Measurements from ENCODE around the gene FOSL1. TPM values are rescaled to one million over a fixed set of nuclear protein-coding genes. Genes with fewer than 3 reads are reported as not detected.

The FOSL1 gene
- total and polyA plus RNA-seq, 2 of the 13 experiments (the other 11 are each of a cell fraction or from before 2014, with no cell fraction given), result 4.0 to 4.1 TPM

GRCh38 chr11:65899356-65900124 is 648 bp downstream of the FOSL1 start (continued):
- TF ChIP-seq, protein P1, sequence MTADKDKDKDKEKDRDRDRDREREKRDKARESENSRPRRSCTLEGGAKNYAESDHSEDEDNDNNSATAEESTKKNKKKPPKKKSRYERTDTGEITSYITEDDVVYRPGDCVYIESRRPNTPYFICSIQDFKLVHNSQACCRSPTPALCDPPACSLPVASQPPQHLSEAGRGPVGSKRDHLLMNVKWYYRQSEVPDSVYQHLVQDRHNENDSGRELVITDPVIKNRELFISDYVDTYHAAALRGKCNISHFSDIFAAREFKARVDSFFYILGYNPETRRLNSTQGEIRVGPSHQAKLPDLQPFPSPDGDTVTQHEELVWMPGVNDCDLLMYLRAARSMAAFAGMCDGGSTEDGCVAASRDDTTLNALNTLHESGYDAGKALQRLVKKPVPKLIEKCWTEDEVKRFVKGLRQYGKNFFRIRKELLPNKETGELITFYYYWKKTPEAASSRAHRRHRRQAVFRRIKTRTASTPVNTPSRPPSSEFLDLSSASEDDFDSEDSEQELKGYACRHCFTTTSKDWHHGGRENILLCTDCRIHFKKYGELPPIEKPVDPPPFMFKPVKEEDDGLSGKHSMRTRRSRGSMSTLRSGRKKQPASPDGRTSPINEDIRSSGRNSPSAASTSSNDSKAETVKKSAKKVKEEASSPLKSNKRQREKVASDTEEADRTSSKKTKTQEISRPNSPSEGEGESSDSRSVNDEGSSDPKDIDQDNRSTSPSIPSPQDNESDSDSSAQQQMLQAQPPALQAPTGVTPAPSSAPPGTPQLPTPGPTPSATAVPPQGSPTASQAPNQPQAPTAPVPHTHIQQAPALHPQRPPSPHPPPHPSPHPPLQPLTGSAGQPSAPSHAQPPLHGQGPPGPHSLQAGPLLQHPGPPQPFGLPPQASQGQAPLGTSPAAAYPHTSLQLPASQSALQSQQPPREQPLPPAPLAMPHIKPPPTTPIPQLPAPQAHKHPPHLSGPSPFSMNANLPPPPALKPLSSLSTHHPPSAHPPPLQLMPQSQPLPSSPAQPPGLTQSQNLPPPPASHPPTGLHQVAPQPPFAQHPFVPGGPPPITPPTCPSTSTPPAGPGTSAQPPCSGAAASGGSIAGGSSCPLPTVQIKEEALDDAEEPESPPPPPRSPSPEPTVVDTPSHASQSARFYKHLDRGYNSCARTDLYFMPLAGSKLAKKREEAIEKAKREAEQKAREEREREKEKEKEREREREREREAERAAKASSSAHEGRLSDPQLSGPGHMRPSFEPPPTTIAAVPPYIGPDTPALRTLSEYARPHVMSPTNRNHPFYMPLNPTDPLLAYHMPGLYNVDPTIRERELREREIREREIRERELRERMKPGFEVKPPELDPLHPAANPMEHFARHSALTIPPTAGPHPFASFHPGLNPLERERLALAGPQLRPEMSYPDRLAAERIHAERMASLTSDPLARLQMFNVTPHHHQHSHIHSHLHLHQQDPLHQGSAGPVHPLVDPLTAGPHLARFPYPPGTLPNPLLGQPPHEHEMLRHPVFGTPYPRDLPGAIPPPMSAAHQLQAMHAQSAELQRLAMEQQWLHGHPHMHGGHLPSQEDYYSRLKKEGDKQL (CRISPR knock-in tag; IDR thresholded peaks at IDR 0.05; ENCODE audit: low read depth), result no peak
- TF ChIP-seq POGK (CRISPR knock-in tag; conservative IDR thresholded peaks at IDR 0.05) (no peak; the same call in 1 of the 2 replicates), MTA1 (CRISPR knock-in tag; IDR thresholded peaks at IDR 0.05; ENCODE audit: borderline replicate concordance) (peak; percentile 59; the same call in 1 of the 2 replicates), AGO1 (IDR thresholded peaks at IDR 0.05; ENCODE audit: low read depth, low read length, poor library complexity, severe bottlenecking) (peak; percentile 45), GMEB1 (CRISPR knock-in tag; IDR thresholded peaks at IDR 0.05; ENCODE audit: borderline replicate concordance) (peak; percentile 60; the same call in 1 of the 2 replicates), HOXA7 (CRISPR knock-in tag; IDR thresholded peaks at IDR 0.05) (0 out of 2 replicates have a peak, but pooled peaks have one; percentile 60), NFE2 (CRISPR knock-in tag; IDR thresholded peaks at IDR 0.05) (peak; percentile 69; the same call in 1 of the 2 replicates), GATAD2A (CRISPR knock-in tag; IDR thresholded peaks at IDR 0.05) (peak; percentile 56; the same call in 1 of the 2 replicates), JARID2 (CRISPR knock-in tag; IDR thresholded peaks at IDR 0.05; ENCODE audit: insufficient replicate concordance) (no peak), NFKB2 (CRISPR knock-in tag; IDR thresholded peaks at IDR 0.05; ENCODE audit: borderline replicate concordance) (peak; percentile 79; the same call in 1 of the 2 replicates), NFKBIZ (CRISPR knock-in tag; IDR thresholded peaks at IDR 0.05) (peak; percentile 45; the same call in 1 of the 2 replicates), ISX (CRISPR knock-in tag; conservative IDR thresholded peaks at IDR 0.05) (0 out of 2 replicates have a peak, but pooled peaks have one; percentile 25), ZNF367 (CRISPR knock-in tag; IDR thresholded peaks at IDR 0.05; ENCODE audit: borderline replicate concordance) (no peak), RFX1 (IDR thresholded peaks at IDR 0.05) (no peak)
- TF ChIP-seq, protein P2, sequence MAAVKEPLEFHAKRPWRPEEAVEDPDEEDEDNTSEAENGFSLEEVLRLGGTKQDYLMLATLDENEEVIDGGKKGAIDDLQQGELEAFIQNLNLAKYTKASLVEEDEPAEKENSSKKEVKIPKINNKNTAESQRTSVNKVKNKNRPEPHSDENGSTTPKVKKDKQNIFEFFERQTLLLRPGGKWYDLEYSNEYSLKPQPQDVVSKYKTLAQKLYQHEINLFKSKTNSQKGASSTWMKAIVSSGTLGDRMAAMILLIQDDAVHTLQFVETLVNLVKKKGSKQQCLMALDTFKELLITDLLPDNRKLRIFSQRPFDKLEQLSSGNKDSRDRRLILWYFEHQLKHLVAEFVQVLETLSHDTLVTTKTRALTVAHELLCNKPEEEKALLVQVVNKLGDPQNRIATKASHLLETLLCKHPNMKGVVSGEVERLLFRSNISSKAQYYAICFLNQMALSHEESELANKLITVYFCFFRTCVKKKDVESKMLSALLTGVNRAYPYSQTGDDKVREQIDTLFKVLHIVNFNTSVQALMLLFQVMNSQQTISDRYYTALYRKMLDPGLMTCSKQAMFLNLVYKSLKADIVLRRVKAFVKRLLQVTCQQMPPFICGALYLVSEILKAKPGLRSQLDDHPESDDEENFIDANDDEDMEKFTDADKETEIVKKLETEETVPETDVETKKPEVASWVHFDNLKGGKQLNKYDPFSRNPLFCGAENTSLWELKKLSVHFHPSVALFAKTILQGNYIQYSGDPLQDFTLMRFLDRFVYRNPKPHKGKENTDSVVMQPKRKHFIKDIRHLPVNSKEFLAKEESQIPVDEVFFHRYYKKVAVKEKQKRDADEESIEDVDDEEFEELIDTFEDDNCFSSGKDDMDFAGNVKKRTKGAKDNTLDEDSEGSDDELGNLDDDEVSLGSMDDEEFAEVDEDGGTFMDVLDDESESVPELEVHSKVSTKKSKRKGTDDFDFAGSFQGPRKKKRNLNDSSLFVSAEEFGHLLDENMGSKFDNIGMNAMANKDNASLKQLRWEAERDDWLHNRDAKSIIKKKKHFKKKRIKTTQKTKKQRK (IDR thresholded peaks at IDR 0.05; ENCODE audit: low read length), result no peak
